GM12878 (cell line): ENCODE data around the gene ADAM19. TPM values are rescaled to one million over a fixed set of nuclear protein-coding genes. Genes with fewer than 3 reads are reported as not detected.

Source experiments
- ATAC-seq: fragments of 200-7000 bp; cut with Tn5 transposase; 3 replicates; pipeline ENCODE4 v1.9.1; 2020; ENCODE audit warnings: mild to moderate bottlenecking, moderate library complexity
- BruUV-seq: library from RNA; stranded (reverse); fragments of 400-500 nt; replicated peaks from 2 replicates; lab custom pipeline; 2021; lab: Mats Ljungman, UMichigan
- CTCF ChIA-PET: fragments of 300-600 bp; sonication (Branson Sonifier 250); formaldehyde crosslinking; extraction: SDS; loops from one replicate; lab custom pipeline; 2021; ENCODE audit warnings: inconsistent platforms; lab: Yijun Ruan, JAX
- POLR2A ChIA-PET: fragments of 350-600 bp; formaldehyde crosslinking; extraction: SDS; loops from one replicate; lab custom pipeline; 2021; ENCODE audit warnings: inconsistent platforms; lab: Charles Lee
- RAD21 ChIA-PET: fragments of 300-600 bp; sonication (Branson Sonifier 250); formaldehyde crosslinking; loops from one replicate; lab custom pipeline; 2023; ENCODE audit warnings: antibody characterized with exemption; ENCODE audit not compliant: unreplicated experiment; lab: Charles Lee
- SMC1A ChIA-PET: fragments of 300-600 bp; sonication (Branson Sonifier 250); formaldehyde crosslinking; loops from one replicate; lab custom pipeline; 2023; ENCODE audit not compliant: unreplicated experiment, uncharacterized antibody; lab: Charles Lee
- DNase-seq: peaks from one replicate; pipeline ENCODE4 v3.0.0-alpha.2; 2011; ENCODE audit warnings: low read depth, low spot score
- FAIRE-seq: peaks from 3 replicates; lab custom pipeline; 2011; peaks lifted over from hg19 to GRCh38; lab: Jason Lieb, UNC
- H2AFZ ChIP-seq: 2 replicates; pipeline ENCODE4 v1.6.0; 2011; ENCODE audit warnings: low read depth, low read length, control low read depth; ENCODE audit not compliant: control insufficient read depth
- H3K27ac ChIP-seq: 2 replicates; pipeline ENCODE4 v1.5.1; 2011; ENCODE audit warnings: control low read depth; ENCODE audit not compliant: control insufficient read depth, insufficient read depth
- H3K27me3 ChIP-seq, 2 experiments: replicated peaks in 1 of 2; 2 replicates each; pipeline versions ENCODE4 v1.6.0 to v1.6.1; 2011; ENCODE audit warnings: low read length in 1 of 2; ENCODE audit not compliant: control insufficient read depth in 2 of 2, insufficient read depth in 2 of 2
- H3K36me3 ChIP-seq, 2 experiments: 2 replicates each; pipeline ENCODE4 v1.5.1; 2011; ENCODE audit warnings: low read length in 1 of 2; ENCODE audit not compliant: control insufficient read depth in 2 of 2, insufficient read depth in 2 of 2
- H3K4me1 ChIP-seq: 2 replicates; pipeline ENCODE4 v1.6.1; 2011; ENCODE audit warnings: mild to moderate bottlenecking, low read length, moderate library complexity, mixed read lengths; ENCODE audit not compliant: control insufficient read depth, insufficient read depth
- H3K4me2 ChIP-seq: 2 replicates; pipeline ENCODE4 v1.6.0; 2011; ENCODE audit warnings: control low read depth; ENCODE audit not compliant: control insufficient read depth, insufficient read depth
- H3K4me3 ChIP-seq: fragments of 200-600 bp; sonication (generic); 2 replicates; pipeline ENCODE4 v1.5.1; 2016
- H3K79me2 ChIP-seq: 2 replicates; pipeline ENCODE4 v1.6.0; 2011; ENCODE audit warnings: low read length; ENCODE audit not compliant: control insufficient read depth, insufficient read depth
- H3K9ac ChIP-seq: 2 replicates; pipeline ENCODE4 v1.8.0; 2011; ENCODE audit warnings: low read length, control low read depth, mixed read lengths; ENCODE audit not compliant: control insufficient read depth, insufficient read depth
- H3K9me3 ChIP-seq: replicated peaks from 3 replicates; pipeline ENCODE4 v1.5.1; 2011; ENCODE audit warnings: mild to moderate bottlenecking, low read length; ENCODE audit not compliant: control insufficient read depth, insufficient read depth
- H4K20me1 ChIP-seq: 2 replicates; pipeline ENCODE4 v1.6.0; 2011; ENCODE audit not compliant: control insufficient read depth, insufficient read depth
- ATF7 ChIP-seq: fragments of 450-650 bp; IDR thresholded peaks from 2 replicates; pipeline ENCODE4 v1.6.1; 2016; ENCODE audit warnings: low read depth, mild to moderate bottlenecking
- EZH2 ChIP-seq: IDR thresholded peaks from 2 replicates; pipeline ENCODE4 v1.6.1; 2012; ENCODE audit warnings: low read depth, mild to moderate bottlenecking, control low read depth, inconsistent platforms, low read length, borderline replicate concordance; ENCODE audit not compliant: control insufficient read depth
- IKZF2 ChIP-seq, 2 experiments: fragments of 450-650 bp; IDR thresholded peaks; 2 replicates each; pipeline ENCODE4 v1.6.1; 2017; ENCODE audit warnings: mild to moderate bottlenecking in 2 of 2, moderate library complexity in 2 of 2
- IRF4 ChIP-seq: IDR thresholded peaks from 2 replicates; pipeline ENCODE4 v1.6.1; 2011; ENCODE audit warnings: low read depth, low read length
- KAT2A ChIP-seq: conservative IDR thresholded peaks from 2 replicates; pipeline ENCODE4 v1.6.1; 2011; ENCODE audit warnings: low read depth, low read length; ENCODE audit not compliant: control insufficient read depth
- NRF1 ChIP-seq: conservative IDR thresholded peaks from 2 replicates; pipeline ENCODE4 v1.6.1; 2011; ENCODE audit warnings: mild to moderate bottlenecking, low read depth, low read length, improper control_type of control experiment
- PAX5 ChIP-seq: IDR thresholded peaks from 2 replicates; pipeline ENCODE4 v1.6.1; 2011; ENCODE audit warnings: low read depth, low read length, borderline replicate concordance
- POLR2AphosphoS2 ChIP-seq: IDR thresholded peaks from 2 replicates; pipeline ENCODE4 v1.6.1; 2011; ENCODE audit warnings: low read depth, mild to moderate bottlenecking, low read length, improper control_type of control experiment, moderate library complexity
- RCOR1 ChIP-seq: conservative IDR thresholded peaks from 2 replicates; pipeline ENCODE4 v1.6.1; 2012; ENCODE audit warnings: low read depth, low read length, improper control_type of control experiment
- STAT1 ChIP-seq: fragments of 450-650 bp; conservative IDR thresholded peaks from 2 replicates; pipeline ENCODE4 v1.6.1; 2014; ENCODE audit warnings: antibody characterized with exemption, mild to moderate bottlenecking
- TCF12 ChIP-seq: IDR thresholded peaks from 2 replicates; pipeline ENCODE4 v1.6.1; 2011; ENCODE audit warnings: low read depth, mild to moderate bottlenecking, low read length
- ZNF217 ChIP-seq: fragments of 450-650 bp; IDR thresholded peaks from 2 replicates; pipeline ENCODE4 v1.6.1; 2017; ENCODE audit warnings: antibody characterized with exemption, mild to moderate bottlenecking
- WGBS: methylation state at CpG from one replicate; pipeline ENCODE4 v1.1.6; 2016; ENCODE audit warnings: low lambda C conversion rate; ENCODE audit not compliant: insufficient replicate concordance, insufficient coverage; ENCODE audit errors: missing lambda C conversion rate; 5-methylcytosine and 5-hydroxymethylcytosine counted together
- in situ Hi-C: fragments of 300-500 bp; cut with MboI; formaldehyde crosslinking; loops from 9 replicates; pipeline ENCODE4 v1.14.3; 2018; ENCODE audit warnings: mixed read lengths
- intact Hi-C: fragments of 100-400 bp; cut with micrococcal nuclease; formaldehyde crosslinking; loops from one replicate; pipeline ENCODE4 v1.14.2; 2022; ENCODE audit not compliant: unreplicated experiment
- polyA plus RNA-seq, 11 experiments: library from polyadenylated mRNA; depleted of rRNA in 4 of 11; unstranded in 6 of 11; stranded (reverse) in 5 of 11; fragments of >200 nt; fragmentation: Nextera tagmentation in 4 of 11; fragmentation: Illumina TruSeq in 1 of 11; extraction: Ambion mirVana in 4 of 11; extraction: Trizol in 1 of 11; gene quantifications; 1 replicate in 1 of 11; 2 replicates in 10 of 11; pipeline versions ENCODE4 v1.2.1 to v1.2.3, GENCODE V29; 2011 to 2016; ENCODE audit warnings: inconsistent platforms in 2 of 11, missing spikeins in 2 of 11, low read depth in 1 of 11
- total RNA-seq, 4 experiments: library from RNA; depleted of rRNA in 3 of 4; stranded (reverse); fragments of >200 nt in 3 of 4; fragmentation: Illumina TruSeq in 1 of 4; extraction: Trizol in 1 of 4; gene quantifications; 2 replicates each; pipeline versions ENCODE4 v1.2.1 to v1.2.3, GENCODE V29; 2013 to 2021
- TF ChIP-seq, protein P1 (sequence below): fragments of 450-650 bp; IDR thresholded peaks from 2 replicates; pipeline ENCODE4 v1.6.1; 2016; ENCODE audit warnings: mild to moderate bottlenecking, moderate library complexity, borderline replicate concordance
- TF ChIP-seq, protein P2 (sequence below): IDR thresholded peaks from 2 replicates; pipeline ENCODE4 v1.6.1; 2012; ENCODE audit warnings: low read depth, low read length, improper control_type of control experiment
- TF ChIP-seq, protein P3 (sequence below): fragments of 450-650 bp; IDR thresholded peaks from 2 replicates; pipeline ENCODE4 v1.6.1; 2017; ENCODE audit warnings: mild to moderate bottlenecking, moderate library complexity

Gene ADAM19
- total and polyA plus RNA-seq, 10 of the 15 experiments (the other 5 are each of a cell fraction or from before 2014, with no cell fraction given): 16.0 to 92.8 (median 44.7) TPM

DNA sequence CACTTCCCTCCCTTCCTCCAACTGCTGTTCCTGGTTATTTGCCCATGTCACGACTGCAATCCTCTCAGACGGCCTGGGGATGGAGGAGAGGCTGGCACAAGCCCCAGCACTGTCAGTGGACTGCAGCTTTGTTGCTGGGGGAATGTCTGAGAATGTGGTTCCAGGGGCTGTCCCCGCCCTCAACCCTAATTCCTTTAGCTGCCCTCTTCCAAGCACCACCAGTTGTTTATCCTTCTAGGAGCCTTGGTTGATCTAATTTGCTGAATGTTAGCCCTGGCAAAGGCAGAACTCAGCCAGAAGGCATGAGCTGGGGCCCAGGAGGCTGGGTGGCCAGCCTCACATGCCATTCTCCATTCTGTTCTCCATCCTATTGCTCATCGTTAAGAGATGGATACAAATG is 51.6 kb downstream of the ADAM19 start (continued):
- no peak for TF ChIP-seq EZH2
- TF ChIP-seq KAT2A: no peak
- TF ChIP-seq IKZF2 (IDR thresholded peaks at IDR 0.05): no peak
- TF ChIP-seq, protein P1, sequence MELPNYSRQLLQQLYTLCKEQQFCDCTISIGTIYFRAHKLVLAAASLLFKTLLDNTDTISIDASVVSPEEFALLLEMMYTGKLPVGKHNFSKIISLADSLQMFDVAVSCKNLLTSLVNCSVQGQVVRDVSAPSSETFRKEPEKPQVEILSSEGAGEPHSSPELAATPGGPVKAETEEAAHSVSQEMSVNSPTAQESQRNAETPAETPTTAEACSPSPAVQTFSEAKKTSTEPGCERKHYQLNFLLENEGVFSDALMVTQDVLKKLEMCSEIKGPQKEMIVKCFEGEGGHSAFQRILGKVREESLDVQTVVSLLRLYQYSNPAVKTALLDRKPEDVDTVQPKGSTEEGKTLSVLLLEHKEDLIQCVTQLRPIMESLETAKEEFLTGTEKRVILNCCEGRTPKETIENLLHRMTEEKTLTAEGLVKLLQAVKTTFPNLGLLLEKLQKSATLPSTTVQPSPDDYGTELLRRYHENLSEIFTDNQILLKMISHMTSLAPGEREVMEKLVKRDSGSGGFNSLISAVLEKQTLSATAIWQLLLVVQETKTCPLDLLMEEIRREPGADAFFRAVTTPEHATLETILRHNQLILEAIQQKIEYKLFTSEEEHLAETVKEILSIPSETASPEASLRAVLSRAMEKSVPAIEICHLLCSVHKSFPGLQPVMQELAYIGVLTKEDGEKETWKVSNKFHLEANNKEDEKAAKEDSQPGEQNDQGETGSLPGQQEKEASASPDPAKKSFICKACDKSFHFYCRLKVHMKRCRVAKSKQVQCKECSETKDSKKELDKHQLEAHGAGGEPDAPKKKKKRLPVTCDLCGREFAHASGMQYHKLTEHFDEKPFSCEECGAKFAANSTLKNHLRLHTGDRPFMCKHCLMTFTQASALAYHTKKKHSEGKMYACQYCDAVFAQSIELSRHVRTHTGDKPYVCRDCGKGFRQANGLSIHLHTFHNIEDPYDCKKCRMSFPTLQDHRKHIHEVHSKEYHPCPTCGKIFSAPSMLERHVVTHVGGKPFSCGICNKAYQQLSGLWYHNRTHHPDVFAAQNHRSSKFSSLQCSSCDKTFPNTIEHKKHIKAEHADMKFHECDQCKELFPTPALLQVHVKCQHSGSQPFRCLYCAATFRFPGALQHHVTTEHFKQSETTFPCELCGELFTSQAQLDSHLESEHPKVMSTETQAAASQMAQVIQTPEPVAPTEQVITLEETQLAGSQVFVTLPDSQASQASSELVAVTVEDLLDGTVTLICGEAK: no peak
- no peak for TF ChIP-seq PAX5

- Histone ChIP-seq H3K36me3 (peaks cover 1 to 14% of the 10 kb centered on the region in 2 experiments), H3K79me2 (no peaks in the 10 kb centered on the region), H4K20me1 (no peaks in the 10 kb centered on the region), H3K27ac (no peak overlapping the region), H3K4me1 (peaks cover 29% of the 10 kb centered on the region), H3K9ac (no peak overlapping the region), H3K27me3 (no peaks in the 10 kb centered on the region), H3K4me3 (no peak overlapping the region), H2AFZ (no peak overlapping the region), H3K9me3 (no peaks in the 10 kb centered on the region; the same call in 2 of the 3 replicates), H3K4me2 (no peak overlapping the region)
- DNase-seq (no peak), ATAC-seq (no peak), FAIRE-seq (no peak)
- intact Hi-C loops (loop anchor here (2.0 kb wide), 1 partner anchor 19 kb away; no protein-coding TSS in a partner anchor), in situ Hi-C loops (no loop called here)
- ChIA-PET SMC1A (interaction anchor here (0.6 to 5.3 kb wide), 3 partner anchors 19 to 221 kb away, joined by 3 to 40 read pairs (median 4); no protein-coding TSS in a partner anchor), RAD21 (no interaction called here), CTCF (interaction anchor here (0.6 to 0.7 kb wide), 2 partner anchors 90 to 187 kb away, joined by 3 read pairs; no protein-coding TSS in a partner anchor), POLR2A (no interaction called here)
- WGBS: 72% methylated on average over 5 of the region's 5 CpGs
- BruUV-seq: no TSS peak
- TF ChIP-seq NRF1 (no peak), ATF7 (no peak), POLR2AphosphoS2 (no peak), IRF4 (no peak), TCF12 (no peak), STAT1 (no peak), RCOR1 (no peak), ZNF217 (no peak)
- TF ChIP-seq, protein P2, sequence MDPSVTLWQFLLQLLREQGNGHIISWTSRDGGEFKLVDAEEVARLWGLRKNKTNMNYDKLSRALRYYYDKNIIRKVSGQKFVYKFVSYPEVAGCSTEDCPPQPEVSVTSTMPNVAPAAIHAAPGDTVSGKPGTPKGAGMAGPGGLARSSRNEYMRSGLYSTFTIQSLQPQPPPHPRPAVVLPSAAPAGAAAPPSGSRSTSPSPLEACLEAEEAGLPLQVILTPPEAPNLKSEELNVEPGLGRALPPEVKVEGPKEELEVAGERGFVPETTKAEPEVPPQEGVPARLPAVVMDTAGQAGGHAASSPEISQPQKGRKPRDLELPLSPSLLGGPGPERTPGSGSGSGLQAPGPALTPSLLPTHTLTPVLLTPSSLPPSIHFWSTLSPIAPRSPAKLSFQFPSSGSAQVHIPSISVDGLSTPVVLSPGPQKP: no peak
- TF ChIP-seq, protein P3, sequence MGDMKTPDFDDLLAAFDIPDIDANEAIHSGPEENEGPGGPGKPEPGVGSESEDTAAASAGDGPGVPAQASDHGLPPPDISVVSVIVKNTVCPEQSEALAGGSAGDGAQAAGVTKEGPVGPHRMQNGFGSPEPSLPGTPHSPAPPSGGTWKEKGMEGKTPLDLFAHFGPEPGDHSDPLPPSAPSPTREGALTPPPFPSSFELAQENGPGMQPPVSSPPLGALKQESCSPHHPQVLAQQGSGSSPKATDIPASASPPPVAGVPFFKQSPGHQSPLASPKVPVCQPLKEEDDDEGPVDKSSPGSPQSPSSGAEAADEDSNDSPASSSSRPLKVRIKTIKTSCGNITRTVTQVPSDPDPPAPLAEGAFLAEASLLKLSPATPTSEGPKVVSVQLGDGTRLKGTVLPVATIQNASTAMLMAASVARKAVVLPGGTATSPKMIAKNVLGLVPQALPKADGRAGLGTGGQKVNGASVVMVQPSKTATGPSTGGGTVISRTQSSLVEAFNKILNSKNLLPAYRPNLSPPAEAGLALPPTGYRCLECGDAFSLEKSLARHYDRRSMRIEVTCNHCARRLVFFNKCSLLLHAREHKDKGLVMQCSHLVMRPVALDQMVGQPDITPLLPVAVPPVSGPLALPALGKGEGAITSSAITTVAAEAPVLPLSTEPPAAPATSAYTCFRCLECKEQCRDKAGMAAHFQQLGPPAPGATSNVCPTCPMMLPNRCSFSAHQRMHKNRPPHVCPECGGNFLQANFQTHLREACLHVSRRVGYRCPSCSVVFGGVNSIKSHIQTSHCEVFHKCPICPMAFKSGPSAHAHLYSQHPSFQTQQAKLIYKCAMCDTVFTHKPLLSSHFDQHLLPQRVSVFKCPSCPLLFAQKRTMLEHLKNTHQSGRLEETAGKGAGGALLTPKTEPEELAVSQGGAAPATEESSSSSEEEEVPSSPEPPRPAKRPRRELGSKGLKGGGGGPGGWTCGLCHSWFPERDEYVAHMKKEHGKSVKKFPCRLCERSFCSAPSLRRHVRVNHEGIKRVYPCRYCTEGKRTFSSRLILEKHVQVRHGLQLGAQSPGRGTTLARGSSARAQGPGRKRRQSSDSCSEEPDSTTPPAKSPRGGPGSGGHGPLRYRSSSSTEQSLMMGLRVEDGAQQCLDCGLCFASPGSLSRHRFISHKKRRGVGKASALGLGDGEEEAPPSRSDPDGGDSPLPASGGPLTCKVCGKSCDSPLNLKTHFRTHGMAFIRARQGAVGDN: no peak
These were observed 53.9 kb downstream of the ADAM19 start for GRCh38 chr5:157521704-157522029.
